Neuronal stem cell (in vitro differentiated cells): ENCODE results near the gene PBX2.

Source experiments
- DNase-seq: peaks from one replicate; pipeline ENCODE4 v3.0.0-alpha.2; 2013; ENCODE audit warnings: low spot score
- H2AFZ ChIP-seq: one replicate; pipeline ENCODE4 v1.6.1; 2013; ENCODE audit warnings: mild to moderate bottlenecking, low read length, inconsistent platforms
- H2AK5ac ChIP-seq: 2 replicates; pipeline ENCODE4 v1.6.1; 2013; ENCODE audit warnings: low read depth, mild to moderate bottlenecking, inconsistent platforms, low read length, moderate library complexity, mixed read lengths
- H2BK120ac ChIP-seq: 2 replicates; pipeline ENCODE4 v1.6.1; 2013; ENCODE audit warnings: low read depth, mild to moderate bottlenecking, inconsistent platforms, low read length, moderate library complexity, mixed read lengths
- H2BK12ac ChIP-seq: one replicate; pipeline ENCODE4 v1.6.1; 2013; ENCODE audit warnings: low read length, inconsistent platforms
- H2BK15ac ChIP-seq: 2 replicates; pipeline ENCODE4 v1.6.1; 2013; ENCODE audit warnings: mild to moderate bottlenecking, low read length, inconsistent platforms, mixed read lengths
- H2BK5ac ChIP-seq: one replicate; pipeline ENCODE4 v1.6.1; 2013; ENCODE audit warnings: inconsistent platforms, mild to moderate bottlenecking, low read length, moderate library complexity
- H3K14ac ChIP-seq: one replicate; pipeline ENCODE4 v1.6.1; 2013; ENCODE audit warnings: low read length, inconsistent platforms
- H3K18ac ChIP-seq: 2 replicates; pipeline ENCODE4 v1.6.1; 2013; ENCODE audit warnings: low read length, inconsistent platforms
- H3K23ac ChIP-seq: 2 replicates; pipeline ENCODE4 v1.6.1; 2013; ENCODE audit warnings: low read depth, mild to moderate bottlenecking, mixed read lengths, low read length, inconsistent platforms; ENCODE audit not compliant: poor library complexity
- H3K27ac ChIP-seq: replicated peaks from 3 replicates; pipeline ENCODE4 v1.5.1; 2013; ENCODE audit warnings: low read length, inconsistent platforms
- H3K27me3 ChIP-seq, 3 experiments: 2 replicates each; pipeline ENCODE4 v1.6.1; 2013; ENCODE audit warnings: low read length in 3 of 3, mild to moderate bottlenecking in 2 of 3, inconsistent platforms in 1 of 3, low read depth in 1 of 3, mixed read lengths in 1 of 3, moderate library complexity in 1 of 3; ENCODE audit not compliant: control insufficient read depth in 3 of 3, insufficient read depth in 3 of 3
- H3K36me3 ChIP-seq, 2 donors: replicated peaks in 1 of 2; 2 replicates each; pipeline ENCODE4 v1.6.1; 2013; ENCODE audit warnings: low read length in 2 of 2; ENCODE audit not compliant: control insufficient read depth in 2 of 2, insufficient read depth in 2 of 2
- H3K4ac ChIP-seq: 2 replicates; pipeline ENCODE4 v1.6.1; 2013; ENCODE audit warnings: inconsistent platforms, mild to moderate bottlenecking, low read length, moderate library complexity
- H3K4me1 ChIP-seq, 2 donors: 1 replicate in 1 of 2; 2 replicates in 1 of 2; pipeline ENCODE4 v1.6.1; 2013; ENCODE audit warnings: low read length in 2 of 2, low read depth in 1 of 2; ENCODE audit not compliant: control insufficient read depth in 2 of 2, insufficient read depth in 1 of 2
- H3K4me2 ChIP-seq: one replicate; pipeline ENCODE4 v1.6.1; 2013; ENCODE audit warnings: mild to moderate bottlenecking, low read length, inconsistent platforms; ENCODE audit not compliant: insufficient read depth, poor library complexity, severe bottlenecking
- H3K4me3 ChIP-seq, 2 donors: 2 replicates each; pipeline ENCODE4 v1.5.1; 2013; ENCODE audit warnings: low read length in 2 of 2, mild to moderate bottlenecking in 2 of 2, inconsistent platforms in 1 of 2, moderate library complexity in 1 of 2
- H3K79me1 ChIP-seq: one replicate; pipeline ENCODE4 v1.6.1; 2013; ENCODE audit warnings: low read depth, mild to moderate bottlenecking, inconsistent platforms, low read length, moderate library complexity
- H3K9ac ChIP-seq: one replicate; pipeline ENCODE4 v1.6.1; 2013; ENCODE audit warnings: mild to moderate bottlenecking, low read depth, low read length, inconsistent platforms; ENCODE audit not compliant: poor library complexity
- H3K9me3 ChIP-seq, 2 donors: replicated peaks in 1 of 2; 2 replicates each; pipeline versions ENCODE3 to v1.6.1; 2013; ENCODE audit warnings: low read length in 2 of 2, mild to moderate bottlenecking in 2 of 2, inconsistent platforms in 1 of 2, low read depth in 1 of 2, mixed read lengths in 1 of 2, moderate library complexity in 1 of 2; ENCODE audit not compliant: control insufficient read depth in 2 of 2, insufficient read depth in 1 of 2
- H4K8ac ChIP-seq: one replicate; pipeline ENCODE4 v1.6.1; 2013; ENCODE audit warnings: low read depth, mild to moderate bottlenecking, inconsistent platforms, low read length, moderate library complexity
- H4K91ac ChIP-seq: one replicate; pipeline ENCODE4 v1.6.1; 2013; ENCODE audit warnings: low read length, low read depth, mild to moderate bottlenecking, inconsistent platforms; ENCODE audit not compliant: poor library complexity
- WGBS, 2 donors: extraction: QIAGEN DNeasy Blood & Tissue Kit; methylation state at CpG; one replicate each; pipeline ENCODE4 v1.1.7; 2013; ENCODE audit warnings: missing lambda C conversion rate in 2 of 2, mixed read lengths in 1 of 2; ENCODE audit not compliant: insufficient read length in 2 of 2, insufficient replicate concordance in 1 of 2; ENCODE audit errors: extremely low coverage in 2 of 2; 5-methylcytosine and 5-hydroxymethylcytosine counted together

PBX2 gene

DNA sequence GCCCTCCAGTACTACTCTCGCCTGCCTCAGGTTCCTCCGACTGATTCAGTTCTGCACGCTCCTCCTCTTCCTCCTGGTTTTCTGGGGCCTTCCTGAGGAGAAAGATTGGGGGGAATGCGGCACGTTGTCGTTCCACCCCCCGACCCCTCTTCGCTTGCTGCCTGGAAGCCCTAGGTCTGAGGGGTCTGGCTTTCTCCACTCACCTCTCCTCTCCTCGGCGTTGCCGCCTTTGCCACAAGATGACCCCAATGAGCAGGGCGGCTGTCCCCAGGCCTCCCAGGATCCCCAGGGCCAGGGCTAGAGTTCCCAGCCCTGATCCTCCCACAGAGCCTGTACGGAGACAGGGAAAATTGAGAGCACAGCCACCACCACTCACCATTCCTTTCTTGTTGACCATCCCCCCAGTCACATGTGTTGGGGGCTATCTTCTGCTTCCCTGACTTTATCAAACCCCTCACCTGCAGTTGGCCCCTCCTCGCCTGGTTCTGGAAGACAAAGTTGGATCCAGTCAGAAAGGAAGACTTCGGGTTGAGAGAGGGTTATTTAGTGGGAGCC is 8.8 kb downstream of the PBX2 start:
- no peak overlapping the region for H4K91ac ChIP-seq
- peaks cover 25 to 55% of the 10 kb centered on the region in 2 donors for H3K36me3 ChIP-seq
- no peaks in the 10 kb centered on the region for H3K9me3 ChIP-seq
- no peak overlapping the region for H3K4me2 ChIP-seq
- H3K18ac ChIP-seq = no peak overlapping the region
- no peak overlapping the region for H2BK15ac ChIP-seq
- WGBS, 2 donors = no CpG with 5 or more reads among the region's 15 CpGs
- no peak overlapping the region for H4K8ac ChIP-seq
- H3K9ac ChIP-seq = no peak overlapping the region
- no peak overlapping the region for H2AFZ ChIP-seq
- H3K14ac ChIP-seq = no peak overlapping the region
- H3K27me3 ChIP-seq = no peaks in the 10 kb centered on the region
- no peak overlapping the region for H2AK5ac ChIP-seq
- H2BK5ac ChIP-seq = no peak overlapping the region
- H2BK120ac ChIP-seq = no peak overlapping the region
- H3K79me1 ChIP-seq = no peaks in the 10 kb centered on the region
- no peak for DNase-seq
- no peak overlapping the region for H3K23ac ChIP-seq
- H3K27ac ChIP-seq = no peak overlapping the region
- no peak overlapping the region for H3K4ac ChIP-seq
- no peak overlapping the region for H3K4me3 ChIP-seq
- H2BK12ac ChIP-seq = no peak overlapping the region
- peaks cover 5 to 11% of the 10 kb centered on the region in 2 donors for H3K4me1 ChIP-seq

DNA sequence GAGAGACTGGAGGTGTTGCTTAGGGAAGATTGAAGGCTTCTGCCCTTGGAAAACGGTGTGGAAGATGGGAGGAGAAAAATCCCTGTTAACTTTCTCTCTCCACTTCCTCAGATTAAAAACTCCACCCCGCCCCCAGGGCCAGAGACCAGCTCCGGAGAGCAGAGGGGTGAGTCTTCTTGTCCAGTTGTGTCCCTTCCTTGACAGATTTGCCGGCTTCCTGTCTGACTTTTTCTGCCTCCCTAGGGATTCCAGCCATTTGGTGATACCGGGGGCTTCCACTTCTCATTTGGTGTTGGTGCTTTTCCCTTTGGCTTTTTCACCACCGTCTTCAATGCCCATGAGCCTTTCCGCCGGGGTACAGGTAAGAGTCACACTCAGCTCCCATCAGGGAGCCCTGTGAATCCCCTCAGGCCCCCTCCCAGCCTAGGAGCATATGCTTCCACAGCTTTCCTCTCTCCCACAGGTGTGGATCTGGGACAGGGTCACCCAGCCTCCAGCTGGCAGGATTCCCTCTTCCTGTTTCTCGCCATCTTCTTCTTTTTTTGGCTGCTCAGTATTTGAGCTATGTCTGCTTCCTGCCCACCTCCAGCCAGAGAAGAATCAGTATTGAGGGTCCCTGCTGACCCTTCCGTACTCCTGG is 10.1 kb downstream of the PBX2 start:
- H3K4me3 ChIP-seq = no peak overlapping the region
- no peak overlapping the region for H3K4ac ChIP-seq
- no peak overlapping the region for H2AFZ ChIP-seq
- no CpG with 5 or more reads among the region's 10 CpGs for WGBS, 2 donors
- no peaks in the 10 kb centered on the region for H3K9me3 ChIP-seq
- no peak overlapping the region for H4K91ac ChIP-seq
- H2BK120ac ChIP-seq = no peak overlapping the region
- no peak overlapping the region for H3K23ac ChIP-seq
- no peak for DNase-seq
- no peak overlapping the region for H3K27ac ChIP-seq
- peaks cover 25 to 47% of the 10 kb centered on the region in 2 donors for H3K36me3 ChIP-seq
- H3K27me3 ChIP-seq = no peaks in the 10 kb centered on the region
- H3K9ac ChIP-seq = no peak overlapping the region
- H3K18ac ChIP-seq = no peak overlapping the region
- no peak overlapping the region for H2BK15ac ChIP-seq
- no peak overlapping the region for H3K4me2 ChIP-seq
- H3K4me1 ChIP-seq = peaks cover 8 to 12% of the 10 kb centered on the region in 2 donors
- no peak overlapping the region for H2BK5ac ChIP-seq
- no peak overlapping the region for H2BK12ac ChIP-seq
- H4K8ac ChIP-seq = no peak overlapping the region
- no peaks in the 10 kb centered on the region for H3K79me1 ChIP-seq
- no peak overlapping the region for H3K14ac ChIP-seq
- no peak overlapping the region for H2AK5ac ChIP-seq

DNA sequence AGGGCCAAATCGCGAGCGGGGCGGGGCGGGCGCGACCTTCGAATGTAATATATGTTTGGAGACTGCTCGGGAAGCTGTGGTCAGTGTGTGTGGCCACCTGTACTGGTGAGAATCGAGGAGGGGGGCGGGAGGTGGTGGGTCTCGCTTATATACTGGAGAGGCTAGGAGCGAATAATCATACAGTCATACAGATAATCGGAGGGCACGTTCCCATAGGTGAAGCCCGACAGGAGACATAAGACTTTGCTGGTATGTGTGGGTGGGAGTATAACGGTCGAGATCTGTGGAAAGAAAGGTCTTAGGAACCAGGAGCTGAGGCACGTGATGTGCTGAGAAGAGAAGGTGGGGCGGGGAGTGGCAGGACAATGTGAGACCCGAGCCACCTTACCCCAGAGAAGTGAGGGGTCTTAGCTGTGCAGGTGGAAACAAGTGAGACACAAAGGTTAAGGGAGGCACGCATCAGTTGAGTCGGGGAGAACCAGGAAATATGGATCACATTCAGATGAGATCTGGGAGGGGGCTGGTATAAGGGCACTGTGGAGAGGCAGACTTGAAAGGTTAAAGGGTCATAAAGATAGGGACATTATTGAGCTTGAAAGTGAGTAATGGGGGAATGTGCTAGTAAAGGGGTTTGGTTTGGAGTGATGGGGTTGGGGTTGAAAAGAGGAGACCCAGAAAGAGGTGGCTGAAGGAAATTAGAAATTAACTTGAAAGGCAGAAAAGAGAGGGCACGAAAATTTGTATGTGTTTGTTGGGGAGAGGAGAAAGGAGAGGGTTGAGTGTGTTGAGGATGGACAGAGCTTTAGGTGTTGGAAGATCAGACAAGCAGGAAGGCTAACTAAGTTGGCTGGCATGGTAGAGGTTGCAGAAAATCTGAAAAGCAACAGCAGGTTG is 11.2 kb downstream of the PBX2 start:
- WGBS, 2 donors = 100% methylated on average over 1 of the region's 24 CpGs
- DNase-seq = no peak
- no peak overlapping the region for H4K8ac ChIP-seq

More for the DNA sequence above, 11.2 kb downstream of the PBX2 start:
- Histone ChIP-seq H3K27ac (peak overlapping the region; percentile 45), H3K14ac (no peak overlapping the region), H3K9me3 (no peaks in the 10 kb centered on the region), H3K23ac (peak overlapping the region; percentile 39), H3K79me1 (peaks cover 3% of the 10 kb centered on the region), H3K18ac (peak overlapping the region; percentile 58), H4K91ac (no peak overlapping the region), H3K4me3 (peak overlapping the region; percentile 72 to 86), H3K4ac (no peak overlapping the region), H3K27me3 (no peaks in the 10 kb centered on the region), H3K9ac (peak overlapping the region; percentile 78), H3K36me3 (peaks cover 25 to 48% of the 10 kb centered on the region in 2 donors), H2BK12ac (no peak overlapping the region), H3K4me1 (peaks cover 9 to 16% of the 10 kb centered on the region in 2 donors), H3K4me2 (peak overlapping the region; percentile 63), H2BK15ac (peak overlapping the region; percentile 1), H2AK5ac (no peak overlapping the region), H2BK5ac (peak overlapping the region; percentile 84), H2BK120ac (no peak overlapping the region), H2AFZ (peak overlapping the region; percentile 48)
